Activated CD4-positive, alpha-beta T cell treated with anti-CD3 and anti-CD28 coated beads for 1 hour (primary cell): ENCODE data around the gene FILIP1L.
"Not testable (repeated sequence)": the region's sequence is repeated elsewhere in the genome, so short reads cannot be mapped to it uniquely, and the experiment has no call there.

Experiments
- DNase-seq: peaks from one replicate; pipeline ENCODE4 v3.0.0-alpha.2; 2020

FILIP1L gene

DNA sequence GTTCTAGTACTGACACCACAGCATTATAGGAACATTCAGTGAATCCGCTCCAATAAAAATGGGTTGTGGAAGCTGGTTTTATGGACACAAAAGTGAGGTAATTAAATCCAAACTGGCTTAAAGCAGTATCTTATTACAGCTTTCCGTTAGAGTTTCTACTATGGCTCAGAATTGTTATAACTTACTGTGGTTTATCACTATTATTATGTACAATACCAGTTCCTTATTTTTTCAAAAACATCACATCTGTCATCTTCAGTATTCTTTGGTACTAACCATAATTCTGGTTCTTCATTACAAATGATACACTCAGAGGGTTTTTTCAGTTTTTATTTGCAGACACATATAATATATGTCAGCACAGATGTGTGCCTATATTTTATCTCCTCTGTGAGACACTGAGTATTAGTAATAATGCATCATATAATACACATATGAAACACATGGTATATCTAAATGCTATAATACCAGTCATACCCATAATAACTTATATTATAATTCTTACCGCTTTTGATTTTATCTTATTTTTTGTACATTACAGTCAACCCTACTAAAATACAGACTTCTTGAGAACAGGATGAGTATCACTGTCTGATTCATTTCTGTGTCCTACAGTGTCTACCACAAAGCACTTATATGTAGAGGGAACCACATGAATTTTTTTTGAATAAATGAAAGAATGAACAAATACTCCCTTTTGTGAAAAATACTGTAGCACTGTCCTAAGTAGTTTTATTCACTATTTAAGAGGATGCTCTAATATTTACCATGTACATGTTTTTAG is 257.7 kb downstream of the FILIP1L start:
- no peak for DNase-seq

DNA sequence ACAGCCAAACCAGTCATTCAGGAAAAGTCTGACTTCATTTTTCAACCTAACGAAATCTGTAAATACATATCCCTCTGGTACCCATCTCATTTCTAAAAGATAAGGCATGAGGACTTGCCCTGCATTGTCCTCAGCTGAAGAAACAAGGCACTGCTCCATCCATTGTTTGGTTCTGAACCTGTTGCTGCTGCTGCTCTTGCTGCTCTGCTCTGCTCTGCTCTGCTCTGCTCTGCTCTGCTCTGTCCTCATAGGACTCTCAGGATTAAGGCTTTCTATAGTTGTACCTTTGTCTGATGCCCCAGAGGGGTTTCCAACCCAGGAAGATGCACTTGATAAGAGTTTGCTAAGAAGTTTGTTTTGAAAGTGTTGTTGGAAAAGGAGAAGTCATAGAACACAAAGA is 258.4 kb downstream of the FILIP1L start:
- DNase-seq: no peak

DNA sequence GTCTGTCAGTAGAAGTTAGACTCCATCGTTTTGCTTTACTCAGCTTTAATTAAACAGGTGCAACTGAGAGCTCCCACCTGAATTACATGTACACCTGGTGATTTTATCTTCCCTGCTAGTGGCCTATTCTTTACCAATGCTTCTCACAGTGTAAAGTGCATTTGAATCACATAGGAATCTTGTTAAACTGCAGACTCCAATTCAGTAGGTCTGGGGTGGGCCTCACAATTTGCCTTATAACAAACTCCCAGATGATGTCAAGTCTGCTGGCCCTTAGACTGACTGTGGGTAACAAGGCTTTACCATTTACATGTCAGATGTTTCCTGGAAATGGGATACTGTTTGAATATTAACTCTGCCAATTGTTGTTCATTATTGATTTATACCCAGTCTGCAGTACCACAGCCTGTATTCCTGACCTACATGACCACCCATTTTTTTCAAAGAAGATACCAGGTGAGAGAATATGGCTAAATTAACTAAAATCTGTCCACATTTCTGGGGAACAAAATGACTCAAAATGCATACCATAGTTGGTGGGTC is 259.5 kb downstream of the FILIP1L start:
- no peak for DNase-seq

DNA sequence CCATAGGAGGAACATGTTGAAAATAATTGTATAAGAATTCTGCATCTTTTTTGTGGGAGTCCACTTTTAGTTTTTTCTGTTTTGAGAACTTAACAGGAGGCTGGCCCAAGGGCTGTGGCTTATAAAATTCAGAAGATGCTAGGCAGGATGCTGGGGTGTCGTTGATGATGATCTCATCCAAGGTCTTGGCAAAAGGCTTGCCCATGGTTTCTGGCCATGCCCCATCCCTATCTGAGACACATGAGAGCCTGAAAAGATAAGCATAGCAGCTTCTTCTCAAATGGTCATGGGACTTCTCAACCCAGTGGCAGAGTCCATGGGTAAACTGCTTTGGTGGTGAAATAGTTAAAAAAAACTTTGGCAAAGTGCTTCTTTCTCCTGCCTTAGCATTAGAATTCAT is 261.4 kb downstream of the FILIP1L start:
- no peak for DNase-seq

DNA sequence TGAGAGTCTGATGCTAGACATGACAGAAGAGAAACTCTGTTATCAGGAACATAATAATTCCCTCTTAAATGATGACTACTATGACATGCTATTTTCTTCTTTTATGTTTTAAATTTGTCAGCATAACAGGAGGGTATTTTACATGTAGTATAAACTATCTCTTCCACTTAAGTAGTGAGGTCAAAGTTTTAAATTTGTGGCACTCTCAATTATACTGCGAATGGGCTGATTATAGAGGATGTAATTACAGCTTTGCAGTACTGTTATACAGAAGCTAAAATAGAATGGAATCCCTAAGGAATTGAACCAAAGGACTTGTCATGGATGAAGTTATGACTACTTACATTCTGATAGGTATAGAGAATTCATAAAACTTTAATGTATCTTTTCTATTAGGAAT is 262.3 kb downstream of the FILIP1L start:
- no peak for DNase-seq

DNA sequence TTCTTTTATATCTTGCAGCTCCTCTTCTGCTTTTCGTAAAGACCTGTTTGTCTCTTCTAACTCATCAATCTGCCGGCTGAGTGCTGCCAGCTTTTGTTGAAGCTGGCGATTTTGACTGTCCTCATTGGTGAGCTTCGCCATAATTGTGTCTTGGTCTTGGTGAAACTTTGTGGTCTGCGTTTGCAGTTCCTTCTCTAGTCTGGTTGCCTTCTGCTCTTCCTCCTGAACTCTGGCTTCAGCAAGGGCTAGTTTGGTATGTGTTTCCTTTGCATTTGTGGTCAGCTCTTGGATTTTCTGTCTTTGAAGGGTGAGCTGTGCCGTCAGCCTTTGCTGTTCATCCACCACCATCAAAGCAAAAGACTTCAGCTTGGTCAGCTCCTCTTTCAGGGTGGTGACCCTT is 263.7 kb downstream of the FILIP1L start:
- DNase-seq: no peak

DNA sequence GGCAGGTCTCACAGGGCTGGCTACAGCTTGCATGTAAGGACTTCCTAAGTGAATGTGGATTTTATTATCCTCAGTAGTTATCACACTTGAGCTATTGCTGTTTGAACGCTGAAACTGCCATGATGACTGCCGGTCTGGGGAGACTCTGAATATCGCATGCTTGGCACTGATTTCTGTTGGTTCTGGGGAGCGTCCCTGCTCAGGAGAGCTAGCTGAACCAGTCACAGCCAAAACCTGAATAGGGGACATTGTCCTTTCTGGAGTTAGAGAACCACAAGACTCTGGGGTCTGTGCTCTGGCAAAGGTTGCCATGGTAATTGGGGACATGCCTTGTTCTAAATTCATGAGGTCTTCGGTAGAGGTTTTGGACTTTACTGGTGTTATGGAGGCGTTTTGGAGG is 265.9 kb downstream of the FILIP1L start:
- no peak for DNase-seq

DNA sequence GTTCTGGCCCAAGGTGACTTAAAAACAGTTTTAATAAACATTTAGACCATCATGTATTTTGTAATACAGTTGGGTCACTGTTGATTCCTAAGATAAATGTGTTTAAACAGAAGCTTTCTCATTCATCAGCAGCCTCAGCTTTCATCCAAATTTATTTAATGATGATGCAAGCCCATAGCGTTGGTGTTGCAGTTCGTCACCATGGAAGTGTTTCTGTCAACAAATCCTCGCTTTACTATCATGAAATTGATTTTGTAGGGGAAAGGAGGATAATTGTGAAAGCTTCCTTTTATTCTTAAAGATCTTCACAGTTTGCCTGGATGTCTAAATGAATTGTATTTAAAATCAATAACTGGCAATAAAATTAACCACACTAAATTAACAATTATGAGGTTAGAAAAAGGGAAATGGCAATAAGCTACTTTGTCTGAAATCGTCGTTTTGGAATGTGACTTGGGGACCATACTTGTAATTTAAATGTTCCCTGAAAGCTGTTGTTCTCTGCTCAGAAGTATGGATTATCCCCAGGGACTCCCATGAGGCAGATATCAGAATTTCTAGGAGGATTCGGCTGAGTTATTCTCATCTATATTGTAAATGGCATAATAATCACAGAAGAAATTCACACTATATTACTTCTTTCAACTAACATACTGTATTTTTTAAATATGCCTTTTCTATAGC is 267.7 kb downstream of the FILIP1L start:
- no peak for DNase-seq

DNA sequence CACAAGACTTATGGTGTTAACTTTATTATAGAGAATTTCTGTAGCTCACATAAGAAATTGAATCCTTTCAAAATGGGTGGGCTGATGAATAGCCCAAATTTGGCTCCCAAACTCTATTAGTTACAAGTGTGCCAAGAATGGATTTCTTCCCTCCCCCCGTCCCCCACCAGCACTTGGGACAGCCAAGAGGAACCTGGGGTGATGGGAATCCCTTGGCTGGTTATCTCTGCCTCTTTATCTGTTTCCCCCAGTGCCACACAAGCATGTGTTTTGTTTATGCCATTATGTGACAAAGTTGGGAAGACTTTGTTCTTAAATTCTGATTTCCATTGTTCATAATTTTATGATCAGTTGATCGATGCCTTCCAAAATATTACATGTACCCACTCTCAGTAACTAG is 268.3 kb downstream of the FILIP1L start:
- no peak for DNase-seq

DNA sequence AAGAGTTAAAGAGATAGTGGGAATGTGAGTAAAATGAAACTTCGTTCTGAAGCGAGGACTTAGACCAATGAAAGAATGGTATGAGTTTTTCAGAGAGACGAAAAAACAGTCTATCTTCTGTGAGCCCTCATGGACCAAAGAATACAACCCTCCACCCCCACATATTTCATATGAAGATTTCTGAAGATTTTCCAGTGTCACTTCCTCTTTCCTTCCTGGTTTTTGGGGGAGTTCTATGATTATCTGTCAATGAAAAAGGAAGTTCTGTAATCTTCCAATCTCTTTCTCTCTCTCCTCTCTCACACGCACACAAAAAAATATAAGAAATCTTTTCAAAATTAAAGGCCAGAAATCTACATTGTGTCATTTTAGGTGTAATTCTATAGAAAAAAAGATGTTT is 269.0 kb downstream of the FILIP1L start:
- no peak for DNase-seq

DNA sequence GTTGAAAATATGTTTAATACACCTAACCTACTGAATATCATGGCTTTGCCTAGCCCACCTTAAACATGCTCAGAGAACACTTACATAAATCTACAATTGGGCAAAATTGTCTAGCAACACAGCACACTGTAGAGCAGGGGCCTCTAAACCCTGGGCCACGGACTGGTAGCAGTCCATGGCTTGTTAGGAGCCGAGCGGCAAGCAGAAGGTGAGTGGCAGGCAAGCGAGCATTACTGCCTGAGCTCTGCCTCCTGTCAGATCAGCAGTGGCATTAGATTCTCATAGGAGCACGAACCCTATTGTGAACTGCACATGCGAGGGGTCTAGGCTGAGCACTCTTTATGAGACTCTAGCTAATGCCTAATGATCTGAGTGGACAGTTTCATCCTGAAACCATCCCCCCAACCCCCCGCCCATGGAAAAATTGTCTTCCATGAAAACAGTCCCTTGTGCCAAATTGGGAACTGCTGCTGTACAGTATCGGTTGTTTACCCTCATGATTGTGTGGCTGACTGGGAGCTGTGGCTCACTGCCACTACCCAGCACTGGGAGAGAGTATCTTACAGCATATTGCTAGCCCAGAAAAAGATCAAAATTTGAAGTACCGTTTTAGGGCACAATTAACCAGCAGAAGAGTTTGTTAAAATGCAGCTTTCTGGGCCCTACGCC is 270.6 kb downstream of the FILIP1L start:
- DNase-seq: no peak

DNA sequence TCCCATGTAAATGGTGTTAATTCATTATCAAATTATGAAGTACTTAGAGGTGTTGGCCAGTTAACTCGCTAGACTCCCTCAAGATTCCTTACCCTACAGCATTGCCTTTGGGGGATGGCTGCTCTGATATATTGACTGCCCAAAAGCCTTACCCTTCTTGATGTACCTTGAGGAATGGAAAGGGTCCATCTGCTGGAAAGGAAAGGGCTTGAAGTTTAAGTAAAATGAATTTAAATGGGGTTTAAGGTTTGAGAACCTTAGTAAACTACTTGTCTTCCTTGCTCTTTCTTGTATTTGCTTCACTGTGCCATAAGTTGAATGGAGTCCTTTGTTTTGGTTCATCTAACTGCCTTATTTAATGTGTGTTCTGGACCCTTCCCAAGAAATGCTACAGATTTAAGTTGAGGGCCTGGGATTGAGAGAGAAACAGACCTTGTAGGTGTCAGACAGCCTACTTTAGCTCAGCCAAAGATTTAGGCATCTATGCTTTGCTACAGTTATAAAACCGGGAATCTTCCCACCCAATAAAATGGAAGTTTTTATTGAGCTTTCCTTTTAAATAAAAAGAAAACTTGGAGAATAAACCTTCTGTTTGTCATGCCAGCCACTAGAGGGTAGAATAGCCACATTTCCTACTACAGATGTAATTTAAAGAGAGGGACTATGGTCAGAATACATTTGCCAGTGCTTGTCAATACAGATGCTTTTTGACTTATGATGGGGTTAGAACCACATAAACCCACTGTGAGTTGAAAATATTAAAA is 271.3 kb downstream of the FILIP1L start:
- DNase-seq: no peak

DNA sequence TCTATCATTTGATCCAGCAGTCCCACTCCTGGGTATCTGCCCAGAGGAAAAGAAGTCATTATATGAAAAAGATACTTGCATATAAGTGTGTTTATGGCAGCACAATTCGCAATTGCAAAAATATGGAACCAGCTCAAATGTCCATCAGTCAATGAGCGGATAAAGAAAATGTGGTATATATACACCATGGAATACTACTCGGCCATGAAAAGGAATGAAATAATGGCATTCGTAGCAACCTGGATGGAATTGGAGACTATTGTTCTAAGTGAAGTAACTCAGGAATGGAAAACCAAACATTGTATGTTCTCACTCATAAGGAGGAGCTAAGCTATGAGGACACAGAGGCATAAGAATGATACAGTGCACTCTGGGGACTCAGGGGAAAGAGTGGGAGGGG is 272.4 kb downstream of the FILIP1L start:
- not testable (repeated sequence) for DNase-seq

DNA sequence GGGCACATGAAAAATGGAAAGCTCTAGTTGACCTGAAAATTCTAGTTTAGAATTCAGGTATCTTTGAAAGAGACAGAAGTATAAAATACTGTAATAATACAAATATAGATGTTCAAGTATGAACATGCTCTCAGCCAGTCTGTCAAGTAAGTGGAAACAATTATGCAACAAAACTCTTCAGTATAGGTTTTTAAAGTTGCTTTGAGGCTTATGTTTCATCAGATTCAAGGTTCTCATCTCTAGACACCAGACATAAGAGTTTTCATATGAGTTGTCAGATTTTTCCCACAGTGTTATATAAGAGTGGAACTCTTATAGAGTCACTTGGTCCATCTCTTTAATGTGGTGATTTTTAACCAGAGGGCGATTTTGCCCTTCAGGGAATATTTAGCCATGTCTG is 274.7 kb downstream of the FILIP1L start:
- DNase-seq: no peak

DNA sequence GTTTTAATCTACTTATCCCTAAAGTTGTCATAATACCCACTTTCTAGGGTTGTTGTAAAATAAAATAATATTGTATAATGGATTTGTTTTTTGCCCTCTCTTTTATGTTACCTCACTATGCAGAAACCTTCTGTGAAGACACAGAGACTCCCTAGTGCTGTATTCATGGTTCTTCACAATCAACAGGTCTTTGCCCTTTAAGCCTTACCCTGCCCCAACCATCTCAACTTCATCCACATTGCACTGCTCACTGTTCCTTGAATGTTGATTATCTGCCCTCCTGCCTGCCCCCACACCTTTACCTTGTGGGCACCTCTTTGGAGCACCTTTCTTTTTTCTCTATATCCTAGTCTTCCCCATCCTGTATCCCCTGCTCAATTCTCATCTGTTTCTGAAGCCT is 275.5 kb downstream of the FILIP1L start:
- no peak for DNase-seq

DNA sequence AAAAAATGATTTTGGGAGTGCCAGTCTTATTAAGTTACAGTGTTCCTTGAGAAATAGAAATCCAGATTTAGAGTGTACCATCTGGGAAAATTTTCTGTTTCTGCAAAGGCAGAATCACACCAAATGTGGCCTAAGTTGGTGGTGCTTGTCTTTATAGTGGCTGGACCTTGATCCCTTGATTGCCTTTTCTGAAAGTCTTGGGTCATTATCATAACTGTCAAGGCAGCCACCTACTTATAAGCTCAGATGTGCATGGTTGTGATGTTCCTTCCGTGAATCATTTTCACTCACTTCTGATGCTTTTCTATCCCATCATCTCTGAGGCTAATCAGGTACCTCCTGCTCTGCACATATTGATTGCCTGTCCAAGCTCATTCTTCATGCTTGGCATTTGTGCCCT is 276.6 kb downstream of the FILIP1L start:
- DNase-seq: no peak

DNA sequence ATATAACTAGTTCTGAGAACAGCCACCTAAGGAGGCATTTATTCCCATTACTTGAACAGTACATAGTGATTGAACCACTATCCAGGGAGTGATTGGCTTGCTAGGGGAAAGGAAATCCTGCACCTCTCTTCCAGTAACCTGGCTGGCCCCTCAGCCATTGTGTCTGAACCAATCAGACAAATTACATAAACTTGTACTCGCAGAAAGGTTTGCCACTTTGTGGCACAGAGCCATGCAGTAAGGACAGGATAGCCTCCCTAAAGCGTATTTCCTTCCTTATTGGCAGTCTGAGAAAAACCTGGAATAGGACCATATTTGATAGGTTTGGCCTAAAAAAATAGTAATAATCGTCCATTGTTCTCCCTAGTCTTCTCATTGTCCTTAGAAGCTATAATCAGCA is 277.6 kb downstream of the FILIP1L start:
- DNase-seq: no peak

DNA sequence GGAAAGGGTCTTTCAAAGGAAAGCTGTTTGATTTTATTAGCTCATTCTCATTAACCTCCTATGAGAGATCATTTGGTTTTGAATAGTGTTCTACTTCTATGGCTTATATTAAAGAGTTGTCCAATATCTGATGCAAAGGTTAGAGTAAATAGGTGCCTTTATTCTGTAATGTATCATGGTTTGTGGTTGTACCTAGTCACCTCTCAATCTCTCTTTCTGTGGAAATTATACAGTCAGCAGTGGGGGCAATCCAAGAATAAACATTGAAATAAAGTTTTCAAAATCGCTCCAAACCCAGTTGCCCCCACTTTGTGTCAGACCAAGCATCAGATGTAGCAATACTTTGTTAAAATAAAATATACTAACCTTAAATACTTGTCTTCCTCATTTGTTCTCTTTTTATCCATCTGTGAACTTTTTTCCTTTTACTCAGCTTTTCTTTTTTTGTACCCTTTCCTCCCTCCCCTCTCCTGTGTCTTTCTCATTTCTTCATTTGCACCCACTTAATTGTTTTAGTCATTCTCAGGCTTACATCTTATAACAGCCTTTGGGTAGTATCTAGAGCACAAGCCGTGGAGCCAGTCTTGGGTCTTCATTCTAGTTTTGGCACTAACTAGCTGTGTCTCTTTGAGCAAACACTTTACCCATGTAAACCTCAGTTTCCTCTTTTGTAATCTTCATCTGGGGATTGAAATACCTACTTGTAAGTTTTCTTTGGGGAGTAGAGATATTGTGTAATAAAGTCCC is 279.9 kb downstream of the FILIP1L start:
- DNase-seq: no peak

DNA sequence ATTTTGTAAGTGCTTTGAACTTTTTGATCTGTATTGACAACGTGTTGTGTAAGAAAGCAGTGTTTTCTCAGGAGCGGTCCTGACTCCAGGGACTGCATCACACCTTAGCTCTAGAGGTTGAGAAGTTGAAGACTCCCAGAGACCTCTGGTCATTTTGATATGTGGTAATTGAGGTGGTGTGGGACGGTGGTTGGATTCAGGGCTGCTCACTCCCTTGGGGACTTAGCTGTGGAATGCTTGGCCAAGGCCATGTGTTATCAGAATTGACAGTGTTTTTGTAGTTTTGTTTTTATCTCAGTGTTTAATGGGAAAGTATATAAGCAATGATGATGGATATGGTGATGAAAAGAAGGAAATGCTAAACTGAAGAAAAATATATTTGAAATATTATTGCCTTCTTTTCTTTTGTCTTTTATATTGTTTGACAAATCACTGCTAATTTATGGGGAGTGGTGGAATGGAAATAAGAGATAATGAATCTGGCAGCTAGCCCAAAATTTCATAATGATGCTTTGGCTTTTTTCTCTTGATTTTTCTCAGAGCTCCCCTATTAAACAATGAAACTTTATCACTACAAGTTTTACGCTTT is 280.6 kb downstream of the FILIP1L start:
- DNase-seq: no peak

DNA sequence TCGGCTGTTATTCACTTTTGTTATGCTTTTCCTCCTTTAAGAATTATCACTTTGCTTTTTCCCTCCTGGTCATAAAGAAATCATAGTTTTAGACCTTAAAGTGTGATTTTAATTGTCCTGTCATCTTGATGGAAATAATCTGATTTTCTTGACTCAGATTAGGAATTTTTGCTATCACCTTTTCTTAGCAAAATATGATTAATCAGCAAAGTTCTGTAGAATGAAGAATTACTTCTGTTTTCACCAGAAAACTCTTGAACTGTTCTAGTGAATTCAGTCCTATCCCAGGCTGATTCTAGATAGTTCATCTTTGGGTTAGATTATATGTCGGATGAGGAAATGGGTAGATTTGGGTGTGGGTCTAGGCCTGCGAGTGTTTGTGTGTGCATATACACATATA is 284.5 kb downstream of the FILIP1L start:
- no peak for DNase-seq

DNA sequence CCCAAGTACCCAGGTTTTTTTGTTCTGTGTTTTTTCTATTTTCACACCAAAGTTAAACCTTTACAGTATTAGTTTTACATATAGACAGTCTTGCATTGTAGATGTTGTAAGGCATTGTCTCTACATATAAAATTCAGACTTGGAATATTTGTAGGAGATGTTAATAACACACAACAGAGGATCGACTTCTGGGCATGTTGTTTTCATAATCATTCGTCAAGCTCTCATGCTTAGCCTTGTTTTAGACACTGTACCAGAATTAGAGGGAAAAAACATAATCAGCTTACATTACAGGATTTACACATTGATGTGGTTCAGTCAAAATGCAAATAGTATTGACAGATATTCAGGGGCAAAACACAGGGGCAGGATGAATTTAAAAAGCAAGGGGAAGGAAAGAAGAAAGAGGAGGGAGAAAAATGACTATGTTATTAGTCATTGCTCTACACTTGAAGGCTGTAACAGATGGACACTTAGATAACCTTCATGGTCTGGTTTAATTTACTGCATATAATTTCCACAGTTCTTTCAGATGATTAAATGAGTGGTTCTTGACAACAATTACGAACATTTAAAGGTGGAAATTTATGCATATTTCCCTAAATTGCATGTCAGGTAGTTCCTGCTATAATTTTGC is 289.2 kb downstream of the FILIP1L start:
- DNase-seq: no peak
